Panc1 (cell line): ENCODE measurements around the gene ENTREP1. TPM values are rescaled to one million over a fixed set of nuclear protein-coding genes. Genes with fewer than 3 reads are reported as not detected.

ENCODE experiments used
- ATAC-seq: fragments of 200-7000 bp; cut with Tn5 transposase; 2 replicates; pipeline ENCODE4 v1.9.1; 2020; ENCODE audit warnings: mild to moderate bottlenecking, moderate library complexity
- BruUV-seq: library from RNA; stranded (reverse); fragments of 400-500 nt; replicated peaks from 2 replicates; lab custom pipeline; 2021; lab: Mats Ljungman, UMichigan
- CTCF ChIA-PET: fragments of 300-600 bp; sonication (Branson Sonifier 250); formaldehyde crosslinking; loops from one replicate; lab custom pipeline; 2022; ENCODE audit warnings: antibody characterized with exemption; lab: Charles Lee
- POLR2A ChIA-PET: fragments of 300-600 bp; sonication (Branson Sonifier 250); formaldehyde crosslinking; loops from one replicate; lab custom pipeline; 2022; ENCODE audit warnings: antibody characterized with exemption; lab: Charles Lee
- DNase-seq: peaks from one replicate; pipeline ENCODE4 v3.0.0-alpha.2; 2010; ENCODE audit warnings: low read depth, low spot score
- H3K27ac ChIP-seq: 2 replicates; pipeline ENCODE4 v1.5.1; 2011; ENCODE audit warnings: mild to moderate bottlenecking, low read length, inconsistent platforms
- H3K27me3 ChIP-seq: fragments of 200-500 bp; sonication (Bioruptor generic); 2 replicates; pipeline ENCODE4 v1.6.0; 2014; ENCODE audit warnings: low read length, inconsistent platforms; ENCODE audit not compliant: control insufficient read depth, insufficient read depth
- H3K36me3 ChIP-seq: fragments of 200-500 bp; sonication (Bioruptor generic); 2 replicates; pipeline ENCODE4 v1.5.1; 2014; ENCODE audit warnings: inconsistent platforms, mild to moderate bottlenecking, low read length, moderate library complexity; ENCODE audit not compliant: control insufficient read depth, insufficient read depth
- H3K4me1 ChIP-seq: 2 replicates; pipeline ENCODE4 v1.5.1; 2011; ENCODE audit warnings: inconsistent platforms, mild to moderate bottlenecking, low read length, moderate library complexity; ENCODE audit not compliant: control insufficient read depth, insufficient read depth
- H3K4me3 ChIP-seq, 2 experiments: 2 replicates each; pipeline ENCODE4 v1.5.1; 2011 to 2012; ENCODE audit warnings: low read depth in 2 of 2, low read length in 2 of 2, mild to moderate bottlenecking in 2 of 2, inconsistent platforms in 1 of 2, moderate library complexity in 1 of 2
- H3K9me3 ChIP-seq: fragments of 200-500 bp; sonication (Bioruptor generic); 2 replicates; pipeline ENCODE4 v1.5.1; 2014; ENCODE audit warnings: low read depth, mild to moderate bottlenecking, inconsistent platforms, low read length, moderate library complexity; ENCODE audit not compliant: control insufficient read depth, insufficient read depth
- CTCF ChIP-seq: fragments of 450-650 bp; IDR thresholded peaks from 2 replicates; pipeline ENCODE4 v1.5.1; 2017; ENCODE audit warnings: mild to moderate bottlenecking
- POLR2AphosphoS5 ChIP-seq: IDR thresholded peaks from 2 replicates; pipeline ENCODE4 v1.6.1; 2012; ENCODE audit warnings: mild to moderate bottlenecking, low read depth, low read length, moderate library complexity
- REST ChIP-seq, 2 experiments: IDR thresholded peaks; 2 replicates each; pipeline ENCODE4 v1.6.1; 2011 to 2012; ENCODE audit warnings: low read depth in 2 of 2, control low read depth in 1 of 2, low read length in 1 of 2, mild to moderate bottlenecking in 1 of 2, moderate library complexity in 1 of 2; ENCODE audit not compliant: insufficient read depth in 1 of 2
- SIN3A ChIP-seq: IDR thresholded peaks from 2 replicates; pipeline ENCODE4 v1.6.1; 2012; ENCODE audit warnings: low read depth, mild to moderate bottlenecking, low read length, moderate library complexity, borderline replicate concordance; ENCODE audit not compliant: insufficient read depth
- TCF7L2 ChIP-seq: IDR thresholded peaks from 2 replicates; pipeline ENCODE4 v1.6.1; 2011; ENCODE audit warnings: mild to moderate bottlenecking, low read depth, low read length, inconsistent platforms
- in situ Hi-C: cut with HindIII; loops from 2 replicates; pipeline ENCODE4 v1.10.0; 2016; ENCODE audit warnings: low sequenced_read_pairs, low pct_unique_long_range_greater_than_20kb
- intact Hi-C: fragments of 100-400 bp; cut with micrococcal nuclease; formaldehyde crosslinking; loops from one replicate; pipeline ENCODE4 v1.10.0; 2022; ENCODE audit not compliant: unreplicated experiment
- total RNA-seq: library from RNA; stranded (reverse); gene quantifications from one replicate; pipeline ENCODE4 v1.2.1, GENCODE V29; 2021; ENCODE audit not compliant: unreplicated experiment

ENTREP1 gene
- total RNA-seq, 1 experiment from 2014 or later, result 0.13 TPM

- Histone ChIP-seq H3K36me3 (no peaks in the 10 kb centered on the region), H3K9me3 (no peaks in the 10 kb centered on the region), H3K27me3 (no peaks in the 10 kb centered on the region), H3K4me3 (no peak overlapping the region), H3K27ac (no peak overlapping the region), H3K4me1 (no peaks in the 10 kb centered on the region)
- DNase-seq (no peak), ATAC-seq (no peak)
- TF ChIP-seq POLR2AphosphoS5 (no peak), SIN3A (no peak), TCF7L2 (no peak), REST (IDR thresholded peaks at IDR 0.05; ENCODE audit: insufficient read depth in 1 of 2, low read depth in 2 of 2, low read length in 1 of 2) (no peak), CTCF (no peak)
- no TSS peak for BruUV-seq
- ChIA-PET POLR2A (no interaction called here), CTCF (no interaction called here)
- intact Hi-C loops (loop anchor here (10.0 kb wide), 1 partner anchor 56 kb away; no protein-coding TSS in a partner anchor), in situ Hi-C loops (no loop called here)
These were observed 45.8 kb upstream of the ENTREP1 start for GRCh38 chr9:69279084-69279731.

GRCh38 chr9:69279733-69280132, 45.3 kb upstream of the ENTREP1 start:
- ATAC-seq, result no peak
- Histone ChIP-seq H3K4me3 (no peak overlapping the region), H3K27me3 (no peaks in the 10 kb centered on the region), H3K4me1 (no peaks in the 10 kb centered on the region), H3K36me3 (no peaks in the 10 kb centered on the region), H3K9me3 (no peaks in the 10 kb centered on the region), H3K27ac (no peak overlapping the region)
- TF ChIP-seq POLR2AphosphoS5, result no peak
- no peak for TF ChIP-seq REST (IDR thresholded peaks at IDR 0.05; ENCODE audit: insufficient read depth in 1 of 2, low read depth in 2 of 2, low read length in 1 of 2)
- no peak for TF ChIP-seq TCF7L2
- no peak for TF ChIP-seq CTCF
- TF ChIP-seq SIN3A, result no peak
- ChIA-PET CTCF (no interaction called here), POLR2A (no interaction called here)
- no peak for DNase-seq
- BruUV-seq, result no TSS peak
- intact Hi-C loops, result loop anchor here (10.0 kb wide), 1 partner anchor 55 kb away; no protein-coding TSS in a partner anchor
- in situ Hi-C loops, result no loop called here
